BE2C (cell line): Measurements from ENCODE around the gene ADCY7.

Experiments used
- DNase-seq: peaks from one replicate; pipeline ENCODE4 v3.0.0-alpha.2; 2020
- H3K27me3 ChIP-seq: fragments of 250-450 bp; sonication (Bioruptor Pico); 2 replicates; pipeline ENCODE4 v1.5.1; 2020; ENCODE audit warnings: mild to moderate bottlenecking
- H3K36me3 ChIP-seq: fragments of 250-450 bp; sonication (Bioruptor Pico); 2 replicates; pipeline ENCODE4 v1.5.1; 2020; ENCODE audit warnings: mild to moderate bottlenecking
- H3K4me1 ChIP-seq: fragments of 250-450 bp; sonication (Bioruptor Pico); 2 replicates; pipeline ENCODE4 v1.5.1; 2020
- H3K4me3 ChIP-seq: 2 replicates; pipeline ENCODE4 v1.5.1; 2011; ENCODE audit warnings: low read depth, low read length
- H3K9me3 ChIP-seq: fragments of 250-450 bp; sonication (Bioruptor Pico); 2 replicates; pipeline ENCODE4 v1.5.1; 2020
- TF ChIP-seq, protein P1 (sequence below): IDR thresholded peaks from 2 replicates; pipeline ENCODE4 v1.5.1; 2012; ENCODE audit warnings: mild to moderate bottlenecking, low read depth, low read length

Gene ADCY7

GRCh38 chr16:50269769-50270509 is 3.6 kb downstream of the ADCY7 start:
- Histone ChIP-seq H3K4me3 (no peak overlapping the region), H3K27me3 (no peaks in the 10 kb centered on the region), H3K9me3 (no peaks in the 10 kb centered on the region; the same call in 1 of the 2 replicates), H3K36me3 (no peaks in the 10 kb centered on the region), H3K4me1 (peaks cover 23% of the 10 kb centered on the region)
- TF ChIP-seq, protein P1, sequence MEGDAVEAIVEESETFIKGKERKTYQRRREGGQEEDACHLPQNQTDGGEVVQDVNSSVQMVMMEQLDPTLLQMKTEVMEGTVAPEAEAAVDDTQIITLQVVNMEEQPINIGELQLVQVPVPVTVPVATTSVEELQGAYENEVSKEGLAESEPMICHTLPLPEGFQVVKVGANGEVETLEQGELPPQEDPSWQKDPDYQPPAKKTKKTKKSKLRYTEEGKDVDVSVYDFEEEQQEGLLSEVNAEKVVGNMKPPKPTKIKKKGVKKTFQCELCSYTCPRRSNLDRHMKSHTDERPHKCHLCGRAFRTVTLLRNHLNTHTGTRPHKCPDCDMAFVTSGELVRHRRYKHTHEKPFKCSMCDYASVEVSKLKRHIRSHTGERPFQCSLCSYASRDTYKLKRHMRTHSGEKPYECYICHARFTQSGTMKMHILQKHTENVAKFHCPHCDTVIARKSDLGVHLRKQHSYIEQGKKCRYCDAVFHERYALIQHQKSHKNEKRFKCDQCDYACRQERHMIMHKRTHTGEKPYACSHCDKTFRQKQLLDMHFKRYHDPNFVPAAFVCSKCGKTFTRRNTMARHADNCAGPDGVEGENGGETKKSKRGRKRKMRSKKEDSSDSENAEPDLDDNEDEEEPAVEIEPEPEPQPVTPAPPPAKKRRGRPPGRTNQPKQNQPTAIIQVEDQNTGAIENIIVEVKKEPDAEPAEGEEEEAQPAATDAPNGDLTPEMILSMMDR, result no peak
- DNase-seq, result no peak

GRCh38 chr16:50270510-50271147 is 4.3 kb downstream of the ADCY7 start:
- peak; percentile 3 for DNase-seq
- Histone ChIP-seq H3K36me3 (no peaks in the 10 kb centered on the region), H3K27me3 (no peaks in the 10 kb centered on the region), H3K4me3 (no peak overlapping the region), H3K9me3 (no peaks in the 10 kb centered on the region; the same call in 1 of the 2 replicates), H3K4me1 (peaks cover 16% of the 10 kb centered on the region)
- TF ChIP-seq, protein P1, result no peak

DNA sequence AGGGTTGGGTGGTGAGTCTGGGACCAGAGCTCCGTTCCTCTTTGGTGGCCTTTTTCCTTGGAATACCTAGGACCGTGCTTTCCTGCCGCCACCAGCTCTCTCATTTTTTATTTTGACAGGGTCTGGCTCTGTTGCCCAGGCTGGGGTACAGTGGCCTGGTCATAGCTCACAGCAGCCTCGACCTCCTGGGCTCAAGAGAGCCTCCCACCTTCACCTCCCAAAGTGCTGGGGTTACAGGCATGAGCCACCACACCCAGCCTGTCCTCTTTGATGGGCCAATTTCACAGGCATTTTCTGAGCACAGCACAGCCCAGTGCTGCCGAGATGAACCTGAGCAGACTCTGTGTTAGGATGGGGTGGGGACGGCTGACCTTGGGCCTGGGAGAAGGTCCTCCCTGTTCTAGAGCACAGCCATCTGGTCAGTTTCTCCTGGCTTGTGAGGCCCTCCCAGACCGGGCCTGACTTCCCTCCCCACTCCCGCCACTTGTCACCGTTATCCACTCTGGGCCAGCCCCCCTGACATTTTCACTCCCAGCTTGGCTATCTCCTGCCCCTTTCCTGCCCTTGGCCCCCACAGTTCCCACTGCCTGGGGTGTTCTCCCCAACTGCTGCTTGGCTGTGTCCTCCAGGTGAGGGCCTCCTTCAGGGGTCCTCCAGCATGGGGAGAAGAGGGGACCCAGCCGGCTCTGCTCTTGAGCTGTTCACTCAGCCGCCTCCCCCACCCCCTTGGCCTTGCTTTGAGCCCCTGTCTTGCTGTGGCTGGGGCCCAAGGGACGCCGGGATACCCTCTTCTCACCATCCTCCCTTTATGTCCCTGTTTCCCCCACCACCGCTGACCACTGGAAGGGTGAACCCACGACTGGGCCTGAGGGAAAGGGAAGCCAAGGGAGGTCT is 5.0 kb downstream of the ADCY7 start:
- H3K9me3 ChIP-seq, result no peaks in the 10 kb centered on the region
- no peaks in the 10 kb centered on the region for H3K36me3 ChIP-seq
- H3K4me3 ChIP-seq, result no peak overlapping the region
- H3K27me3 ChIP-seq, result no peaks in the 10 kb centered on the region
- H3K4me1 ChIP-seq, result peaks cover 11% of the 10 kb centered on the region
- no peak for DNase-seq
- TF ChIP-seq, protein P1, result no peak

DNA sequence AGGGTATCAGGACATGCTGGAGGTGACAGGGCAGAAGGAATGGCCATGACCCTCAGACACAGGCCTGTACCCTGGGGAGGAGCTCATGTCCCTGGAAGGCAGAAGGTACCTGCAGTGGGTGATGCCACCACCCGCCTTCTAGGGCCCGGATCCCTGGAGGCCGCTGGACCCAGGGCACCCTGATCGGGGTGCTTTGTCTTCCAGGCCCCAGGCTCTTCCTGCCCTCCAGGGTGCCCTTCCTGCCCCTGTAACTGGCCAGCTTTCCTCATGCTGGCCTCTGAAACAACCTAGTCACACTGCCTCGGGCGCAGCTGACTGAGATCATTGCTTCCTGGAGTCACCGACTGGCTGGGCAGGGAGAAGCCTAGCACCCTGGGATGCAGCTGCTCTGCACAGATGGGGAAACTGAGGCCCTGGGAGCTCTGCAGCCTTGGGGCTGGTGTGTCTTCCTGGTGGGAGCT is 5.8 kb downstream of the ADCY7 start:
- TF ChIP-seq, protein P1, result no peak
- Histone ChIP-seq H3K36me3 (no peaks in the 10 kb centered on the region), H3K4me3 (no peak overlapping the region), H3K4me1 (peaks cover 4% of the 10 kb centered on the region), H3K27me3 (no peaks in the 10 kb centered on the region), H3K9me3 (no peaks in the 10 kb centered on the region)
- DNase-seq, result no peak

DNA sequence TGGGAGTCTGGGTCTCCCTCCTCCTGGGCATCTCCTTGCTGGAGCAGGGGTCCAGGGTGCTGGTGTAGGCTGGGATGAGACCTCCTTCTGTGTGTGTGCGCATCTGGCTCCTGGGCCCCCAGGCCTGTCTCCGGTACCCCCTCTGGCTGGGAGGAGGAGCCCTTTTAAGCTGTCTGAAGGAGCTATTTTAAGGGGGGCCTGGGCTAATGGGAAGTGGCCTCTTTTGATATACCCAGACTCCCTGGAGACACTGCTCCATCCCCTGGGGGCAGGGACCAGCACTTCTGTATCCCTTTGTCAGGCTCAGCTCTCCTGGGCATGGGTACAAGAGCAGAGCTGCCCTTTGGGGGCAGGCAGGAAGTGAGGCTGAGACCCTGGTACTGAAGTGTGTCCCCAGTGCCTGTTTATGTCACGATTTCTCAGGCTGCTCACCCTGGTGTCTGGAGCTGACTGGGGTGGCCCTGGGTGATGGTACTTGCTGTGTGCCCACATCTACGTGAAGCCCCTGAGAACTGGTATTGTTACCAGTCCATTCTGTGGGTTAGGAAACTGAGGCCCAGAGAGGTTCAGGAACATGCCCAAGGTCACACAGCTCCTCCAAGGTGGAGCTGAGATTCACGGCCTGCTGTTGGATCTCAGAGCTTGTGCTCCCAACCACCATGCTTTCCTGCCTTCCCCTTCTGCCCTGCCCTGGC is 6.5 kb downstream of the ADCY7 start:
- Histone ChIP-seq H3K4me3 (no peak overlapping the region), H3K4me1 (no peaks in the 10 kb centered on the region), H3K9me3 (no peaks in the 10 kb centered on the region), H3K36me3 (no peaks in the 10 kb centered on the region), H3K27me3 (no peaks in the 10 kb centered on the region)
- TF ChIP-seq, protein P1, result no peak
- DNase-seq, result no peak
